ENCODE data around the gene MEX3B.
"Not testable (repeated sequence)": the region's sequence is repeated elsewhere in the genome, so short reads cannot be mapped to it uniquely, and the experiment has no call there.

MEX3B gene

GRCh38 chr15:82048811-82049210 is 3.0 kb upstream of the MEX3B start:
- no peak for DNase-seq (ENCODE audit: low read depth in 2 of 2)

GRCh38 chr15:82047453-82048400 is 1.9 kb upstream of the MEX3B start:
- DNase-seq (ENCODE audit: low read depth in 2 of 2): no peak

GRCh38 chr15:82046666-82047452 is 1.0 kb upstream of the MEX3B start:
- peak; percentile 72 to 74 for DNase-seq (ENCODE audit: low read depth in 2 of 2)

GRCh38 chr15:82045179-82045891 is 483 bp downstream of the MEX3B start:
- no peak for DNase-seq (ENCODE audit: low read depth in 2 of 2)

GRCh38 chr15:82044373-82045178 is 1.2 kb downstream of the MEX3B start:
- DNase-seq (ENCODE audit: low read depth in 2 of 2): no peak

- DNase-seq (ENCODE audit: low read depth in 2 of 2): no peak
Observed at GRCh38 chr15:82043796-82044372, 1.9 kb downstream of the MEX3B start.

- no peak for DNase-seq (ENCODE audit: low read depth in 2 of 2)
Observed at GRCh38 chr15:82043130-82043673, 2.6 kb downstream of the MEX3B start.

GRCh38 chr15:82040862-82041261 is 5.0 kb downstream of the MEX3B start:
- DNase-seq (ENCODE audit: low read depth in 2 of 2): no peak

- no peak for DNase-seq (ENCODE audit: low read depth in 2 of 2)
Observed at GRCh38 chr15:82040390-82040789, 5.4 kb downstream of the MEX3B start.

GRCh38 chr15:82039871-82040270 is 5.9 kb downstream of the MEX3B start:
- DNase-seq (ENCODE audit: low read depth in 2 of 2): no peak

- DNase-seq (ENCODE audit: low read depth in 2 of 2): no peak
Observed at GRCh38 chr15:82036461-82036860, 9.4 kb downstream of the MEX3B start.

- no peak for DNase-seq (ENCODE audit: low read depth in 2 of 2)
Observed at GRCh38 chr15:82031871-82032270, 13.9 kb downstream of the MEX3B start.

- DNase-seq (ENCODE audit: low read depth in 2 of 2): no peak
Observed at GRCh38 chr15:82030176-82030575, 15.6 kb downstream of the MEX3B start.

GRCh38 chr15:82028163-82028562 is 17.7 kb downstream of the MEX3B start:
- not testable (repeated sequence) for DNase-seq (ENCODE audit: low read depth in 2 of 2)

GRCh38 chr15:82021992-82022391 is 23.8 kb downstream of the MEX3B start:
- no peak for DNase-seq (ENCODE audit: low read depth in 2 of 2)

GRCh38 chr15:82020625-82021394 is 25.0 kb downstream of the MEX3B start:
- DNase-seq (ENCODE audit: low read depth in 2 of 2): no peak

- DNase-seq (ENCODE audit: low read depth in 2 of 2): no peak
Observed at GRCh38 chr15:82018201-82018600, 27.6 kb downstream of the MEX3B start.

- no peak for DNase-seq (ENCODE audit: low read depth in 2 of 2)
Observed at GRCh38 chr15:82017656-82018055, 28.2 kb downstream of the MEX3B start.

GRCh38 chr15:82014989-82015388 is 30.8 kb downstream of the MEX3B start:
- DNase-seq (ENCODE audit: low read depth in 2 of 2): no peak

GRCh38 chr15:82012908-82013307 is 32.9 kb downstream of the MEX3B start:
- DNase-seq (ENCODE audit: low read depth in 2 of 2): no peak

Data from stimulated activated CD4-positive, alpha-beta T cell treated with anti-CD3 and anti-CD28 coated beads, Interleukin-1b, Interleukin-23, amount 100 ng/mL, for 1 hour (primary cell).